Liver (tissue), 3 donors: ENCODE data around the gene KDELR3.

ENCODE experiments used
- EGR1 ChIP-seq, 2 donors: IDR thresholded peaks; 2 replicates each; pipeline ENCODE4 v1.6.1; 2016 to 2018; ENCODE audit warnings: antibody characterized with exemption in 2 of 2, low read depth in 2 of 2
- FOXA1 ChIP-seq: IDR thresholded peaks from 2 replicates; pipeline ENCODE4 v1.6.1; 2016; ENCODE audit warnings: antibody characterized with exemption
- FOXA2 ChIP-seq: IDR thresholded peaks from 2 replicates; pipeline ENCODE4 v1.6.1; 2016; ENCODE audit warnings: antibody characterized with exemption
- HNF4G ChIP-seq: IDR thresholded peaks from 2 replicates; pipeline ENCODE4 v1.6.1; 2016; ENCODE audit warnings: antibody characterized with exemption
- JUND ChIP-seq, 2 donors: IDR thresholded peaks; 2 replicates each; pipeline ENCODE4 v1.6.1; 2016; ENCODE audit warnings: antibody characterized with exemption in 2 of 2
- NR2F2 ChIP-seq: IDR thresholded peaks from 2 replicates; pipeline ENCODE4 v1.6.1; 2016; ENCODE audit warnings: antibody characterized with exemption
- RAD21 ChIP-seq, 2 donors: IDR thresholded peaks; 2 replicates each; pipeline ENCODE4 v1.6.1; 2016; ENCODE audit warnings: antibody characterized with exemption in 2 of 2, mild to moderate bottlenecking in 2 of 2
- TAF1 ChIP-seq: conservative IDR thresholded peaks from 2 replicates; pipeline ENCODE4 v1.6.1; 2016; ENCODE audit warnings: antibody characterized with exemption, mild to moderate bottlenecking
- YY1 ChIP-seq: IDR thresholded peaks from 2 replicates; pipeline ENCODE4 v1.6.1; 2016; ENCODE audit warnings: antibody characterized with exemption, mild to moderate bottlenecking
- TF ChIP-seq, protein P1 (sequence below): fragments of 150-350 bp; IDR thresholded peaks from 2 replicates; pipeline ENCODE4 v1.5.1; 2017; ENCODE audit warnings: improper control_type of control experiment, low read depth, low read length; ENCODE audit not compliant: missing input control
- TF ChIP-seq, protein P2 (sequence below): IDR thresholded peaks from 2 replicates; pipeline ENCODE4 v1.6.1; 2016; ENCODE audit warnings: antibody characterized with exemption
- TF ChIP-seq, protein P3 (sequence below): IDR thresholded peaks from 2 replicates; pipeline ENCODE4 v1.6.1; 2016; ENCODE audit warnings: antibody characterized with exemption
- TF ChIP-seq, protein P4 (sequence below): IDR thresholded peaks from 2 replicates; pipeline ENCODE4 v1.6.1; 2016; ENCODE audit warnings: antibody characterized with exemption, mild to moderate bottlenecking
- TF ChIP-seq, protein P5 (sequence below): IDR thresholded peaks from 2 replicates; pipeline ENCODE4 v1.6.1; 2016; ENCODE audit warnings: antibody characterized with exemption
- donor health status: healthy.
- donor health status: healthy.

DNA sequence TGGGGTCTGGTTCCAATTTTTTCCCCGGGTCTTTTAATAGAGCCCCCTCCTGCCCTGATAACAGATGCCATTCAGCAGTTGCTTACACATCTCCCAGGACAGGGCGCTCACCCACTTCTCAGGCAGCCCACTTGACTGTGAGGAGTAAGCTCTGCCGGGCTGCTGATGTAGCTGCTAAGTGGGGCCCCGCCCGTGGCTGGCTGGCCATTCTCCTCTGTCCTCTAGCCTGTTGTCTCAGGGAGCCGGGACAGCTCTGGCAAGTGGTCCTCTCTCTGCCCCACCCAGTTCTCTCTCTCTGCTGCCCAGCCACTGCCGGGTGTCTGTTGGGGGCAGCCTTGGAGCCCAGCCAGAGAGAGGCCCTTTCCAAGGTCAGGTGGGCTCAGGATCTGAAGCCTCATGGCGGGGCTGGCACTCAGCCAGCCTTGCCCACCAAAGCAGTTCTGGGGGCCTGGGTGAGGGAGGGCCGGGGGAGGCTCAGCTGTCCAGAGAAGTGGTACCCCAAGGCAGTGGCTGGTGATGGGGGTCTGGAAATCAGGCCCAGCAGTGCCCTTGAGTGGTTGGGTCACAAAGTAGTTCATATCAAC lies 21.8 kb upstream of the KDELR3 start:
- TF ChIP-seq, protein P1, sequence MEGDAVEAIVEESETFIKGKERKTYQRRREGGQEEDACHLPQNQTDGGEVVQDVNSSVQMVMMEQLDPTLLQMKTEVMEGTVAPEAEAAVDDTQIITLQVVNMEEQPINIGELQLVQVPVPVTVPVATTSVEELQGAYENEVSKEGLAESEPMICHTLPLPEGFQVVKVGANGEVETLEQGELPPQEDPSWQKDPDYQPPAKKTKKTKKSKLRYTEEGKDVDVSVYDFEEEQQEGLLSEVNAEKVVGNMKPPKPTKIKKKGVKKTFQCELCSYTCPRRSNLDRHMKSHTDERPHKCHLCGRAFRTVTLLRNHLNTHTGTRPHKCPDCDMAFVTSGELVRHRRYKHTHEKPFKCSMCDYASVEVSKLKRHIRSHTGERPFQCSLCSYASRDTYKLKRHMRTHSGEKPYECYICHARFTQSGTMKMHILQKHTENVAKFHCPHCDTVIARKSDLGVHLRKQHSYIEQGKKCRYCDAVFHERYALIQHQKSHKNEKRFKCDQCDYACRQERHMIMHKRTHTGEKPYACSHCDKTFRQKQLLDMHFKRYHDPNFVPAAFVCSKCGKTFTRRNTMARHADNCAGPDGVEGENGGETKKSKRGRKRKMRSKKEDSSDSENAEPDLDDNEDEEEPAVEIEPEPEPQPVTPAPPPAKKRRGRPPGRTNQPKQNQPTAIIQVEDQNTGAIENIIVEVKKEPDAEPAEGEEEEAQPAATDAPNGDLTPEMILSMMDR, result no peak
- TF ChIP-seq JUND (IDR thresholded peaks at IDR 0.05) (no peak), RAD21 (IDR thresholded peaks at IDR 0.05) (no peak), TAF1 (no peak), YY1 (no peak), NR2F2 (no peak), EGR1 (IDR thresholded peaks at IDR 0.05; ENCODE audit: low read depth in 2 of 2) (no peak), FOXA1 (no peak), FOXA2 (no peak), HNF4G (no peak)
- TF ChIP-seq, protein P2, sequence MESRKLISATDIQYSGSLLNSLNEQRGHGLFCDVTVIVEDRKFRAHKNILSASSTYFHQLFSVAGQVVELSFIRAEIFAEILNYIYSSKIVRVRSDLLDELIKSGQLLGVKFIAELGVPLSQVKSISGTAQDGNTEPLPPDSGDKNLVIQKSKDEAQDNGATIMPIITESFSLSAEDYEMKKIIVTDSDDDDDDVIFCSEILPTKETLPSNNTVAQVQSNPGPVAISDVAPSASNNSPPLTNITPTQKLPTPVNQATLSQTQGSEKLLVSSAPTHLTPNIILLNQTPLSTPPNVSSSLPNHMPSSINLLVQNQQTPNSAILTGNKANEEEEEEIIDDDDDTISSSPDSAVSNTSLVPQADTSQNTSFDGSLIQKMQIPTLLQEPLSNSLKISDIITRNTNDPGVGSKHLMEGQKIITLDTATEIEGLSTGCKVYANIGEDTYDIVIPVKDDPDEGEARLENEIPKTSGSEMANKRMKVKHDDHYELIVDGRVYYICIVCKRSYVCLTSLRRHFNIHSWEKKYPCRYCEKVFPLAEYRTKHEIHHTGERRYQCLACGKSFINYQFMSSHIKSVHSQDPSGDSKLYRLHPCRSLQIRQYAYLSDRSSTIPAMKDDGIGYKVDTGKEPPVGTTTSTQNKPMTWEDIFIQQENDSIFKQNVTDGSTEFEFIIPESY, result no peak
- TF ChIP-seq, protein P3, sequence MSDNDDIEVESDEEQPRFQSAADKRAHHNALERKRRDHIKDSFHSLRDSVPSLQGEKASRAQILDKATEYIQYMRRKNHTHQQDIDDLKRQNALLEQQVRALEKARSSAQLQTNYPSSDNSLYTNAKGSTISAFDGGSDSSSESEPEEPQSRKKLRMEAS, result no peak
- TF ChIP-seq, protein P4, sequence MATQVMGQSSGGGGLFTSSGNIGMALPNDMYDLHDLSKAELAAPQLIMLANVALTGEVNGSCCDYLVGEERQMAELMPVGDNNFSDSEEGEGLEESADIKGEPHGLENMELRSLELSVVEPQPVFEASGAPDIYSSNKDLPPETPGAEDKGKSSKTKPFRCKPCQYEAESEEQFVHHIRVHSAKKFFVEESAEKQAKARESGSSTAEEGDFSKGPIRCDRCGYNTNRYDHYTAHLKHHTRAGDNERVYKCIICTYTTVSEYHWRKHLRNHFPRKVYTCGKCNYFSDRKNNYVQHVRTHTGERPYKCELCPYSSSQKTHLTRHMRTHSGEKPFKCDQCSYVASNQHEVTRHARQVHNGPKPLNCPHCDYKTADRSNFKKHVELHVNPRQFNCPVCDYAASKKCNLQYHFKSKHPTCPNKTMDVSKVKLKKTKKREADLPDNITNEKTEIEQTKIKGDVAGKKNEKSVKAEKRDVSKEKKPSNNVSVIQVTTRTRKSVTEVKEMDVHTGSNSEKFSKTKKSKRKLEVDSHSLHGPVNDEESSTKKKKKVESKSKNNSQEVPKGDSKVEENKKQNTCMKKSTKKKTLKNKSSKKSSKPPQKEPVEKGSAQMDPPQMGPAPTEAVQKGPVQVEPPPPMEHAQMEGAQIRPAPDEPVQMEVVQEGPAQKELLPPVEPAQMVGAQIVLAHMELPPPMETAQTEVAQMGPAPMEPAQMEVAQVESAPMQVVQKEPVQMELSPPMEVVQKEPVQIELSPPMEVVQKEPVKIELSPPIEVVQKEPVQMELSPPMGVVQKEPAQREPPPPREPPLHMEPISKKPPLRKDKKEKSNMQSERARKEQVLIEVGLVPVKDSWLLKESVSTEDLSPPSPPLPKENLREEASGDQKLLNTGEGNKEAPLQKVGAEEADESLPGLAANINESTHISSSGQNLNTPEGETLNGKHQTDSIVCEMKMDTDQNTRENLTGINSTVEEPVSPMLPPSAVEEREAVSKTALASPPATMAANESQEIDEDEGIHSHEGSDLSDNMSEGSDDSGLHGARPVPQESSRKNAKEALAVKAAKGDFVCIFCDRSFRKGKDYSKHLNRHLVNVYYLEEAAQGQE, result no peak
- TF ChIP-seq, protein P5, sequence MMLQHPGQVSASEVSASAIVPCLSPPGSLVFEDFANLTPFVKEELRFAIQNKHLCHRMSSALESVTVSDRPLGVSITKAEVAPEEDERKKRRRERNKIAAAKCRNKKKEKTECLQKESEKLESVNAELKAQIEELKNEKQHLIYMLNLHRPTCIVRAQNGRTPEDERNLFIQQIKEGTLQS, result no peak
